Astrocyte of the cerebellum (primary cell): ENCODE measurements around the gene AP3D1.

Experiments
- DNase-seq: peaks from one replicate; pipeline ENCODE4 v3.0.0-alpha.2; 2011; ENCODE audit warnings: low read depth
- H3K4me3 ChIP-seq: 2 replicates; pipeline ENCODE4 v1.5.1; 2011; ENCODE audit warnings: mild to moderate bottlenecking, low read depth, low read length, moderate library complexity
- CTCF ChIP-seq: IDR thresholded peaks from 2 replicates; pipeline ENCODE4 v1.5.1; 2012; ENCODE audit warnings: low read length, low read depth, moderate library complexity, mild to moderate bottlenecking; ENCODE audit errors: missing control alignments
- in situ Hi-C: cut with HindIII; loops from 2 replicates; pipeline ENCODE4 v1.10.0; 2017; ENCODE audit warnings: low sequenced_read_pairs

The AP3D1 gene

DNA sequence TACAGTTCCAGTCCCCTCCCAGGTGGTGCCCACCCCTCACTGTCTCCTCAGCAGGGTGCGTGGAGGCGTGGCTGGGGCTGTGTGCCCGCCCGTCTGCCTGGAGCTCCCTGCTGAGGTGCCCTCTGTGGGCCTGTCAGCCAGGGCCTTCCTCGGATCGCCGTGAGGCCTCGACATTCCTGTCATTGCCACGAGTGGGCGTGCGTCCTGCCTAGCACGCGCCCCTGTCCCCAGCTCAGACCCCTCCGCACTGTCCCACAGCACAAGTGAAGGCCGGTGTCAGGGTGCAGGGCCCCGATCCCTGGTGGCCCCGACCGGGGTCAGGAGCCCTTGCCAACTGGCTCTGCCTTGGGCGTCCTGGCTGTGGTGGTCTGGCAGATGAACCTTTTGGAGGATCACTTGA, 44.5 kb upstream of the AP3D1 start:
- in situ Hi-C loops: no loop called here
- H3K4me3 ChIP-seq: no peak overlapping the region
- no peak for DNase-seq
- no peak for TF ChIP-seq CTCF

- in situ Hi-C loops: no loop called here
- DNase-seq: no peak
- no peak overlapping the region for H3K4me3 ChIP-seq
- no peak for TF ChIP-seq CTCF
These were observed 44.0 kb upstream of the AP3D1 start for GRCh38 chr19:2195361-2195760.

DNA sequence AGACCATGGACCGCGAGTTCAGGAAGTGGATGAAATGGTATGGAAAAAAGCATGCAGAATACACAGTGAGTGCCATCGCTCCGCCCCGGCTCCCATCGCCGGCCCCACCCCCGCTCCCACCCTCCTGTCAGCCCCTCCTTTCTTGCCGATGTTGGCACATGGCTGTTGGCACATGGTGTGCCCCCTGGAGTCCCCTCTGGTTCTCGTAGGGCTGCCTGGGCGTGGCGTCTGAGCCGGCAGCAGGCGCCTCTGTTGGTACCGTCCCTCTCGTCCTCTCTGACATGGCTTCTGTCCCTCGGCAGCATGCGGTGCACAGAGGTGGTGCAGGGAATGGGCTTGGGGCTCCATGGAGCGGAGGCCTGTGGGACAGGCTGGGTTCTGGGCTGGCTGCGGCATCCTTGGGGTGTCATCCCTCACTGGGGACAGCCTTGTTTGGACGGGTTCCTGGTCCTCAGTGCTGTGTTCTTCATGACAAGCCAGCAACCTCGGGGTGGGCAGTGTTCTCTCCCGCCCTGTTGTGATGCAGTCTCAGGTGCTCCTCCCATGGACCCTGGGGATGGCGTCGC, 43.2 kb upstream of the AP3D1 start:
- no peak for TF ChIP-seq CTCF
- no peak overlapping the region for H3K4me3 ChIP-seq
- in situ Hi-C loops: no loop called here
- no peak for DNase-seq

DNA sequence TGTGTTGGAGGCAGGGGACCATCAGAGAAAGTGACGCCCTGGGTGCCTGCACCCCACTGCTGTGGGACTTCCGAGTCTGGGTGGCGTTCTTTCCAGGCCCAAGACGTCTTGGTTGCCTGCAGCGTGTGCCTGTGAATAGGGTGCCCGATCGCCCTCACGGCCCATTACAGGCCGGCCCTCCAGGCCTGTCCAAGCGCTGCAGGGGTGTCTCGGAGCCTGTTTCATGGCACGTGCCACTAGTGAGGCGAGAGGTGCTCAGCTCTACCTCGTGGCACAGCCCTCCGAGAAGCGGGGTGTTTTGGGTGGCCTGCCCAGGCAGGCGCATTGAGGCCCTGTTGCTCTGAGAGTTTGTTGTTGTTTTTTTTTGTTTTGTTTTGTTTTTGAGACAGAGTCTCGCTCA, 42.4 kb upstream of the AP3D1 start:
- no peak for DNase-seq
- in situ Hi-C loops: no loop called here
- TF ChIP-seq CTCF: no peak
- H3K4me3 ChIP-seq: no peak overlapping the region

GRCh38 chr19:2192862-2193261, 41.5 kb upstream of the AP3D1 start:
- no peak for DNase-seq
- TF ChIP-seq CTCF: no peak
- in situ Hi-C loops: no loop called here
- no peak overlapping the region for H3K4me3 ChIP-seq

DNA sequence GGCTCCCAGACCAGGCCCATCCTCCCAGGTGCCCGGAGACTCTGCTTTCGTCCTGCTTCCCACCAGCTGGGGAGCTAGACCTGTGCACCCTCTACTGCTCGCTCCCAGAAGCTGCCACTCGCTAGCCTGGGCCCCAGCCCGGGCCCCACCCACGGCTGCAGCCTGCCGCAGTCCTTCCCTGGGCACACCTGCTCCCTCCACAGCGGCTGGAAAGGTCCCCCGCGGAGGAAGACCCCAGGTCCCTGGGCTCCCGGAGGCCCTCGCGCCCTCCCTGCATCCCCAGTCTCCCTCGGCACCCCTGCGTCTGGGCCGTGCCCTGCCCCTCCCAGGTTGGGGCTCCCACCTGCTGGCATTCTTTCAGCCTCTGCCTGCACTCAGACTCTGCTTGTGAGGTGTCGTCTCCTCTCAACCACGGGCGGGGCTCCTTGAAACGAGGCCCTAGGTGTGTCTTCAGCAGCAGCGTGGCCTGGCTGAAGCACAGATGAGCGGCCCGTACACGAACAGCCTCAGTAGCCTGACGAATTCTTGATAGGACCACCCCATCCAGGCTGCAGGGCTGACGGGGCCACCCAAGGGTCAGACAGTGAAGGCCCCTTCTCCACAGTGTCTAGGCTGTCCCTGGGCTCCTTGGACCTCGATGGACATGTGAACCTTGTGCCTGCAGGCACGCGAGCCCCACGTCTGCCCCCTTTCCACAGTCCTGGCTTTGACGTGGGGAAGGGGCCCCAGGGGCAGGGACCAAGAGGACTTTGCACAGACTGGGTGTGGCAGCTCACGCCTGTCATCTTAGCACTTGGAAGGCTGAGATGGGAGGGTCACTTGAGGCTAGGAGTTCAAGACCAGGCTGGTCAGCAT, 40.3 kb upstream of the AP3D1 start:
- in situ Hi-C loops: no loop called here
- H3K4me3 ChIP-seq: no peak overlapping the region
- no peak for DNase-seq
- no peak for TF ChIP-seq CTCF
